ENCODE results near the gene ANKRD6. TPM values are rescaled to one million over a fixed set of nuclear protein-coding genes. Genes with fewer than 3 reads are reported as not detected.

Gene ANKRD6
- total RNA-seq, 2 experiments from 2014 or later, result 3.9 to 4.7 TPM

DNA sequence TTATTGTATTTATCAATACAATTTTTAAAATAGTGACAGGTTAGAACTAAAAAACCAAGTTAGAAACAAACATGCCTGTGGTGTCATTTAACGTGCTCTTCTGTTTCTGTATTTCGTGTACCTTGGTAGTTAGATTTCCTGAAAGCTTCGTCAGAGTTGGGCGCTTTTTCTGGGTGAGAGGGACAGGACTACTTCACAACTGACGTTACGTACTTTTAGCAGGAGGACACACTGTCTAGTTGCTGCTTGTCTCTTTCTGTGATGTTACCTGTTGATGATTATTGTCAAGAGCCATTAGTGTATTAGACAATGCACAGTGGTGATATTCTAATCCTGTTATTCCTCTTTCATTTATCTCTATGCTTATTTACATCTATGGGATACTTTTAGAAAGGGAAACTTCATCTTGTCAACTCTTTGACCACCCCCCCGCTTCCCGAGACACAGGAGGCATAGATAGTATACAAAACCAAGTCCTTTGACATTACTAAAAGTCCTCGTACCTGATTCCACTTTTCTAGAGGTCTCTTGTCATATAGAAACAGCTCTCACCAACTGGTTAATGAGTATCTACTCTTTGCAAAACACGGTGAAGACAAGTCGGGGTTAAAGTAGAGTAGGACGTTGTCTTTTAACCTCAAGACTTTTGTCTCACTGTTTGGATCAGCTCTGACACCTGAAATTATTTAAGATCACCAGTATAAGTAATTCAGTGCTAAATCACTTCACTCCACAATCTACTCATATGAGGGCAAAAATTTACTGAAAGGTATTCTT lies 109.3 kb downstream of the ANKRD6 start:
- ChIA-PET POLR2A (no interaction called here), CTCF (no interaction called here)

DNA sequence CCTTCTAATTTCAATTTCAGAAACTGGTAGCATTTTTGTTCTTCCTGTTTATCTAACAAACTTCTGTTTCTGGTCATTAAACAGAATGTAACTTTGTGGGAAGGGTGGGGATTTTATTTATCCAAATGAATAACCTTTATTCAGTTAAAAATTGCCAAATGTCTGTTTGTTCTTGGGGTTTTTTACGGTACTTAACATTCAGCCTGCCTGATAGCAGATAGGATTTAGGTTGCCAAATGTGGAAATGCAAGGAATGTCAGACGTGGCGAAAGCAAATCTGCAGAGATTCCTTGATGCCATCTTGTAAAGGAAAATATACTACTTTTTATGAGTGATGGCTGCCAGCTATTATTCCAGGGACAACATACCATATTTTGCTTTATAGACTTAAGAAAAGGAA lies 109.9 kb downstream of the ANKRD6 start:
- CTCF ChIA-PET, result no interaction called here
- POLR2A ChIA-PET, result no interaction called here

DNA sequence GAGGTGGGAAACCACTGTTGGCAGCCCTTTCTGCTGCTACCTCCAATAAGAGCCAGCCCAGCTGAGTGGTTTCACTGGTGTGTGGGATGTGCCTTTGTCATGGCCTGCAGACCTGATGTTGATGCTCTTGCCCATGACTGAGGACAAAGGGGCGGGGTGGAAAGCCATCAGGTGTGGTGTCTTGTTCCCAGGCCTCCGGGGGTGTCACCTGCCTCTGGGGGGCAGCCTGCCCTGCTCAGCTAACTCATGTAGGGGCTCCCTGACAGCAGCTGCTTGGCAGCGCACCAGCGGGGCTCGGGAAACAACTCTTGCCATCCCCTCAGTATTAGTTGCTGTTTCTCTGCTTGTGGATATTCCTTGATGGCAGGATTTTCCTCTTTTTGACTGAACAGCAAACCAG lies 114.3 kb downstream of the ANKRD6 start:
- CTCF ChIA-PET, result no interaction called here
- POLR2A ChIA-PET, result no interaction called here

DNA sequence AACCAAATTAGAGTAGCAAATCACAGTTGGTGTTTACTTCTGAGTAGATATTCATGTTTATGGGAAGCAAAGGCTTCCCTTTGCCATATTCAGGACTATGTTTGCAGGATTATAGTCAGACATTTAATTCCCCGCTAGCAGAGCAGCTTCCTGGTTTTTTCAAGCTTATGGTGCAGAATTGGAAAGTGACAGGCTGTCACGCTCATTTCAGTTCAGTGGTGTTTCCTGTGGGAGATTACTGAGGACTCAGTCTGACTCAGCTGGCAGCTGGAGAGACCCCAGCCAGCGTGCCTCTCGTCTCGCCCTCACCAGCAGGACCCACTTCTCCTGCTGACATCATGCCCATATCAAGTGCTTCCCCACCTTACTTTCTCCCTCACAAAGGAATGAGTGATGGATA lies 120.5 kb downstream of the ANKRD6 start:
- CTCF ChIA-PET, result no interaction called here
- POLR2A ChIA-PET, result no interaction called here

DNA sequence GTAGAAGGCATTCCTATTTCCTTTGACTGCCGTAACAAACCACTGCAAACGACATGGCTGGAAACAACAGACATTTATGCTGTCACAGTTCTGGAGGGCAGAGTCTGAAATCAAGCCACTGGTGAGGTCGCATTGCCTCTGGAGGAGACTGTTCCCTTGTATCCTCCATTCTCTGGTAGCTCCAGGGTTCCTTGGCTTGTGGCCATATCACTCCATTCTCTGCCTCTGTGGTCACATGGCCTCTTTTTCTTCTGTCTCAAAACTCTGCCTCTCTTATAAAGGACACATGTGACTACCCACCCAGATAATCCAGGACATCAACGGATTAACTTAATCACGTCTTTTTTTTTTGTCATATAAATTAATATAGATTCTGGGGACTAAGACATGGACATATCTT lies 121.2 kb downstream of the ANKRD6 start:
- ChIA-PET POLR2A (no interaction called here), CTCF (no interaction called here)

DNA sequence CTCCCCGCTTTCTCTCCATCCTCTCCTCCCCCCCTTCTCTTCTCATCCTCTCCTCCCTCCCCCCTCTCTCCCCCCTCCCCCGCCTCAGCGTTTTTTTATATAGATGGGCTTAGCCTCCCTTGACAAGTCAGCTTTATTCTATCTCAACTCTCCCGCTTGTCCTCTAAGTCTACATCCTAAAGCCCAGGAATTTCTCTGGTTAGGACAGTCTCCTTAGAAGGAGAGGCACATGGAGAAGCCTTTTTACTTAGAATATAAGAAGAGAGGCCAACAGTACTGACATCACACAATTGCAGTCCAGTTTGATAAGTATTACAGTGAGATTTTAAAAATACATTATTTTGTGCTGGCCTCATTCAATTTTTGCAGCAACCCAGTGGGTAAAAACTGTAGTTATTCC lies 122.1 kb downstream of the ANKRD6 start:
- CTCF ChIA-PET, result no interaction called here
- POLR2A ChIA-PET, result no interaction called here

DNA sequence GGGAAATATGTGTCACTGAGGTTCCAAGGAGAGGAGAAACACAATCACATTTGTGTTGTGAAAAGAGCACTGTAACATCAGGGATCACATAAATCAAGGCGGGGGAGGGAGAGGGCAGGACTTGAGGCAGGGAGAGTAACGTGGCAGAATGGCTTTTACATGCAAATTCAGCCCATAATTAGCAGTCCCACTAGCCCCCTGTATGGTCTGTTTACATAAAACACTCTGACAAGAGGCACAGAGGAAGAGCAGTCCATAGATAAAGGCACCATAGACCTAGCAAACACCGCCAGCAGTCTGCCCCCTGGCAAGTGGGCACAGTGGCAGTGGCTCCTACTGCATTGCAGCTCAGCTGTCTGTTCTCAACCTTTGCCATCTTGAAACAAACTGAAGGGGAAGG lies 122.9 kb downstream of the ANKRD6 start:
- ChIA-PET POLR2A (no interaction called here), CTCF (no interaction called here)

DNA sequence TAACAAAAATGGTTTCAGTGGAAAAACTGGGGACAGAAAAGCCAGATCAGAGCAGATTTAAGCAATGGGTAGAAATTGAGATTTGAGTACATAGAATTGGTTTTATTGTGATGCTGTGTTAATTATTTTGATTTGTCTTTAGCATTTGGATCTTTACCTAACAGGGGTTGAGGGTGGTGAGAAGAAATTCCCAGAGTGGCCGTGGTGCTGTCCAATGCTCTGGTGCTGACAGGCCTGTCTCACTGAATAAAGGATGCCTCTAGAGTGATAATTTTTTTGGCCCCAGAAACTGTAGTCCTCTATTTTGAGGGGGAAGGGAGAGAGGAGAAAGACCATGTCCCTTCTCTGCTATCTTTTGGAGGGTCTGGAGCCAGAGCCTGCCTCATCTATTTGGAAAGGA lies 126.5 kb downstream of the ANKRD6 start:
- POLR2A ChIA-PET, result interaction anchor here (0.6 kb wide), 1 partner anchor 44 kb away, joined by 3 read pairs; no protein-coding TSS in a partner anchor
- CTCF ChIA-PET, result no interaction called here

DNA sequence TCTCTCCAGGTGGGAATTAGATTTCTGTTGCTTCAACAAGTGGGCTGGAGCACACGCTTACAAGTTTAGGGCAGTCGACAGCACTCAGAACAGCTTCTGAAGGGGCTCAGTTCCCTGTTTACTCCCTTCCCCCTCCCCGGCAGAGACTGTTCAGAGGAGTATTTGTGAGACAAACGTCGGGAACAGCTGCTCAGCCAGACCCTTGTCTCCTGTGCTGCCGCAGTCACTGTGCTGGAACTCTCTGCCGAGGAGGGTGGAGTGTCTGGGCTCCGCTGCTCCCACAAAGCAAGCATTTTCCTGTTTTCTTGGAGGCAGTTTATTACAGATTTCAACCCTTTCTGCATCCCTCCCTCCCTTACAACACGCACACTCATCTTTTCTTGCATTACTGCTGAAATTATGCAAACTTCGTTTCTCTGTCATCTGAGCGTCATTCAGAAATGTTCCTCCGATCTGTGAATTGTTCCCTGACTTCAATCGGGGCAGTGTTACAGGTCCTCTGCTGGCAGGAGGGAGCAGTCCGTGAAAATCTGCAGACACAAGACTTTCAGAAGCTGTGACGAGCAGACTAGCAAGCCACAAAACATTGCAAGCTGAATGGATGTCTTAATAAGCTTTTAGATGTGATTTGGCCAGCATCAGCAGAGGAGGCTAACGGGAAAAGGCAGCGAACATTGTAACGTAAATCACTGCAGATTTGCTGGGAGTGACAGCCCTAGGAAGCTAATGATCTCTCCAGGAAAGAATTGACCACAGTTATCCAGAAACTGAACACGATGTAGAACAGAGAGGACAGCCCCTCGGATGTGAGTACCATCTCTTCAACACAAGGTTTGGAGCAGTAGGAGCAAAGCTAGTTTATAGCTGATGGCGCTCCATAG lies 129.4 kb downstream of the ANKRD6 start:
- POLR2A ChIA-PET, result no interaction called here
- CTCF ChIA-PET, result no interaction called here

DNA sequence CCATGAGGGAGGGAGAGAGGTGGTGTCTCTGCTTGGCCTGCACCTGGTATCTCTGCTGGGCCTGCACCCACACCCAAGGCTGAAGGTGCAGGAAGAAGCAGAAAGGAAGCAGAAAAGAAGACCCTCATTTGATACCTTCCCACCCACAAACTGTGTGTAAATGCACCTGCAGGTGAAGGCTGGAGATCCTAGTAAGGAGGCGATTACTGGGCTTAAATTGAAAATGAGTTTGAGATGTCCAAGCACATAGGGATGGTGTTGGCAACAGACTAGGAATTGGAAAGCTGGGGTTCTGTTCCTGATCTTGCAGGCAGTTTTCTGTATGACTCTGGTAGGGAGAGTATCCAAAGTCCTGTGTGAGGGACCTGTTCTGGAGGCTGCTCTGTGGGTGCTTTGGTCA lies 130.9 kb downstream of the ANKRD6 start:
- ChIA-PET POLR2A (no interaction called here), CTCF (no interaction called here)

DNA sequence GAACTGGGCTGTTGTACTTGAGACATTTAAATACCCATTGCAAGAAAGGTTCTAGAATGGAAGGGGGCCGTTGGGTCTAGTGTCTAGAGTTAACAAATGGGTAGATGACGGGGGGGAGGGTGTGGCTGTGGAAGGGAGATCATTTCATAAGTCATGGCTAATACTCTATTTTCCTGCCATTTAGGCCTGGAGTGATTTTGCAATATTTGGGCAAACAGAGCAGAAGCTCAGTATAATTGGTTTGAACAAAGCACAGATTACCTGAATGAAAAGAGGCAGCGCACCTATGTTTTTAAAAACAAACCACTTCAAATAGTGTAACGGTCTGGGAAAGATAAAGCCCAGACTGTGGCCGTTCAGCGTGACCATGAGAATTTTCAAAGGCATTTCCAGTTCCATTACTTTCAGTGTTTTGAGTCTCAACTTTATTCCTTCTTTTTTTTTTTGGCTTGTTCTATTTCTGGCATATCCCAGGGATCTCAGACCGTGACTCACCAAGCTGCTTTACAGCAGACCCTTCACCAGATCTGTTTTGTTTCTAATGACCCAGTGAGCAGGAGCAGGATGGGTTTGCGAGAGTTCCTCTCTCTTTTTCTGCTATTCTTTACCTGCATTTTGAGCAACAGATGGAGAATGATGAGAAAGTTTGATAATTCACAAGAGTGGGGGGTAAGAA lies 131.9 kb downstream of the ANKRD6 start:
- POLR2A ChIA-PET, result no interaction called here
- CTCF ChIA-PET, result no interaction called here

DNA sequence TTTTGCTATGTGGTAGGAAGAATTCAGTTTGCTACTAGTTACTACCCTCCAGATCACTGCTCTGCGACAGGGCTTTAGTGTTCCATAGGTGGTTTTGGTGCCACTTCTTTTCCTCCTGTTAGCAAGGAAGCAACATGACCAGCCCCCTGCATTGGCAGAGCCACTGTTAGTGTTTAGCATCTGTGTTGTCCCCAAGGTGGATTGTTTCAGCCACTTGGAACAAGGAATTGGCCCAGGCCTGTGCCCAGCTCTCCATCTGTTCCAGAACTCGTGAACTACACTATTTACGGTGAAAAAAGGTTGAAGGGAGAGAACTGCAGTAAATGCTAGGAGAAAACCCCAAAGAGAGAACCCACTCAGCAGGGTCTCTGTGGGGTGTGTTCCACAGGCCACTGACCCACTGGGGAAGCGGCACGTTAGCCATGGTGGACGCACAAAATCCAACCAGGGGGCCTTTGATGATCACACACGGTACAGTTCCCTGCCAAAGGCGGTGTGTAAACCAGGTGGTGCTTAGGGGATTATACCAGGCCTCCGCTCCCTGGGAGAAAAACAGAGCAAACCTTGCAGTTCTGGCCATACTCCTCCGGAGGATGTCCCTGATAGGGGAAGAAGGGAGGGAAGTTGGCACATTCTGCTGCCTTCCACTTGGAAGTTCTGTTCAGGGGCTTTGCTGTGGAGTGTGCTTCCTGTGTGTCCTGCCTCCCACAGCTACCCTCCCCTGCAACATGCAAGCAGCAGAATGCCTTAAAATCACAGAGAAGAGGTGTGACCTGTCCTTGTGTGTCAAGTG lies 133.3 kb downstream of the ANKRD6 start:
- ChIA-PET POLR2A (no interaction called here), CTCF (no interaction called here)

DNA sequence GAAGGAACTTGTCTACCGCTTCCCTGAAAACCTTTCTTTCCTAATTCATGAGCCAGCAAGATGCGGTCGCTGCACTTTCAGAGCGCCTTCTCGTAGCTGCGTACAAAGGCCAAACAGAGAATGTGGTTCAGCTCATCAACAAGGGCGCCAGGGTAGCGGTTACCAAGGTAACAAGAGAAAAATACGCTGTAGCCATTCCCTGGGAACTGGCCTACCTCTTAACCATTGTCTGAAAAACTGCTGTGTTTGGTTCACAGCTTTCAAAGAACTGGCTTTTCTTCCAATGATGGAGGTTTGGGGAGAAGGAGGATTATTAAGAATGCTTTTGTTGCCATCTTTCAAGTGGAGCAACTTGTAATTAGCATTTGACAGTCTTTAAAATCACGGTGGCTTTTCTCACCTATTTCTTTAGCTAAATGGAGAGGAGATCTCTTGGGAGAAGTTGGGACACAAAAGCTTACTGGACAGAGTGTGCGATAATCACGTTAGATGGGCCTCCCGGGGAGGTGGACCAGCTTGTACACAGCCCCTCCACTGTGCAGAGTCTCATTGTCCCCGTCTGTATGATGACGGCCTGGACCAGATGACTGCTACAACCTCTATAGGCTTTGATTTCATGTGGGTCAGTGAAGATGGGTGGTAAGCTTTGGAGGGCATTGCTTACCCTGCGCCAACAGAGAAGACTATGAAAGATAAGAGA lies 134.1 kb downstream of the ANKRD6 start:
- ChIA-PET POLR2A (no interaction called here), CTCF (no interaction called here)

DNA sequence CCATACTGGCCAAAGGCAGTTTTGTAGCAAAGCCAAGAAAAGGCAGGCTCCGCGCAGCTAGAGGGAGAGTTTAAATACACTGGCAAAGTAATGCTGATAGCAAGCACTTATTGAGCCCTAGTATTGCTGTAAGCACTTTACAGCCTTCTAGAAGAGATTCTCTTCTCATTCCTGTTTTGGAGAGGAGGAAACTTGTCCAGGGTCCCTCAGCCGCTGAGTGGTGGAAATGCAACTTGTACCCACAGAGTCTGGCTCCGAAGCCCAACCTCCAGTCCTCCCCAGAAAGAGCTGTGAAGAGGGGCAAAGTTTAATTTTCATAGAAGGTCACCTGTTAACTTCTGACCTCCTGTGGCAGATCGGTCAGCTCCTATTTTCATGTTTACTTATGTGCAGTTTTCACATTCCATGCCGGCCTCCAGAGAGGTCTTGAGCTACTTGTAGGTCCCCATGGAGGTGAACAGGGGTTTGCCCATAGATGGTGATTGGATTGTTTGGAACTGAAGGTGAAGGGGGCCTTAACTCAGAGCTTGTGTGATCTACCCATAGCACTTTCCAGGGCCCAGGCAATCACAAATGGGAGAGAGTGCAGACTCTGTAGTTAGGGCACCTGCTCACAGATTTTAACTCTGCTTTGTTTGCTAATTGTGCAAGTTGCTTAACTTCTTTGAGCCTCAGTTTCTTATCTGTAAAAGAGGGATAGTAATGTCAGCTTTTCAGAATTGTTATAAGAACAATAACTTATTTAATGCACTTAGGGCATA lies 134.9 kb downstream of the ANKRD6 start:
- CTCF ChIA-PET, result no interaction called here
- POLR2A ChIA-PET, result no interaction called here

DNA sequence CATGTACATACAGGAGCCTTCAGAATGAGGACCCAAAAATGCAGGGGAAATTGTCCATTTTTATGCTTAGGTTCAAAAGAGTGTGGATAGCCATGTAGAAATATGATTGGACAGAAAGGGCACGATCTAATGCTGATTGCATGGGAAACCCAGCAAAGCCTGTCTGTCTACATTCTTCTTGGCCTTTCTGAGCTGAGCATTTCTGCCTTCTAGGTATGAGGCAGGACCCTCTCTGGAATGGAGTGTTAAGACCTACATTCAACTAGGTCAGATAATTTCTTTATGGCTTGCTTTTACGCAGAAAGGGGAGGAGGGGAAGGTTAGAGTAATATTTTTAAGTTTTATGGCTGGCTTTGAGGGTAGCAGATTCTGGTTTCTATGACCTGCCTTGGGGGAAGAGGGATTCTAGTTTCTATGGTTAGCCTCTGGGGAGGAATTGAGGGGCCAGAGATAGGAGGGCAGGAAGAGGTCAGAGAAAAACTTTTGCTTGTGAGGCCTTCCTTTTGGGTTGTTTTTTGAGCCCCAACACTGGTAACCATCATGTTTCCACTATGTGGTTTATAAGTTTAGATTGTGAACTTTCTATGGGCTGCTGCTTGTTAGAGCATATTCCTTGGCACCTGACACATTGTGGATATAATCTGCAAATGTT lies 142.1 kb downstream of the ANKRD6 start:
- ChIA-PET POLR2A (no interaction called here), CTCF (interaction anchor here (0.6 kb wide), 1 partner anchor 199 kb away, joined by 3 read pairs; no protein-coding TSS in a partner anchor)

DNA sequence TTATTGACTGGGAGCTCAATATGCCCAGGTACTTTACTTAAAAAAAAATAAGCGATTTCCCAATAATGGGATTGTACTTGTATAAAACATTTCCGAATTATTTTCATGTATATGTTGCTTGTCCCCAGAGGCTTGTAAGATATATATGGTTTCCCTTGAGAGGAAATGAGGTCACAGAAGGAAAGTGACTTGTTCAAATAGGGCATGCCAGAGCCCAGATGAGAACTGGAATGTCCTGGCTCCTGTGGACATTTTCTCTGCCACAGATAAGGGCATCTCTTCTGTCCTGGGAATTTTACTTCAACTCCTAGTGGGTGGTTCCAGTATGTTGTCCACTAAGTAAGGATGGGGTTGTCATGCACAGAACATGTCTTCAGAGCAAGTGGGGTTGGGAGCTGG lies 142.6 kb downstream of the ANKRD6 start:
- POLR2A ChIA-PET, result no interaction called here
- CTCF ChIA-PET, result no interaction called here

DNA sequence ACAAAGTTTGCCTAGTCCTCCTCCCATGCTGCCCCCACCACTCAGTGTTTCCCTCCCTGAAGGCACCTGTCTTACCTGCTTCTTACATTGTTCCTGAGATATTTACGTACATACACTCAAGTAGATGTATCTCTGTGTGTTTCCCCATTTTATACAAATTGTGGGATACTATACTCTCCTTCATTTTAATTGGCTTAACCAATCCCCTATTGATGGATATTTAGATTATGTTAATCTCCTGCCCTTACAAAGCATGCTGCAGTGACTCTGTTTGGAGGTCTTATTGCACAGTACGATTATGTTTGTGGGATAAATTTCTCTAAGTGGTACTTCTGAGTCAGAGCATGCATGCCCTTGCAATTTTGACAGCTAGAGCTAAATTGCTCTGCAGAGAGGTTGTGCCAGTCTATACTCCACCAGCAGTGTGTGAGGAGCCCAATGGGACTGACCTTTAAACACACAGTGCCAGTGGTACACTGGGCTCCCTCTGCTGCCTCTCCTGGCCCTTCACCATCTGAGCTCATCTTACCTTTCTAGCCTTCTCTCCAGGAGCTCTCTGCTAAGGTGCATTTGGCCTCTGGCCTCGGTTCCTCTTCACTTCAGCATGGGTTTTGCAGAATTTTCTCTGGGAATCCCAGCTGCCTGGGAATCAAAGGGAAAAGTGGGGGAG lies 148.2 kb downstream of the ANKRD6 start:
- ChIA-PET CTCF (no interaction called here), POLR2A (no interaction called here)

DNA sequence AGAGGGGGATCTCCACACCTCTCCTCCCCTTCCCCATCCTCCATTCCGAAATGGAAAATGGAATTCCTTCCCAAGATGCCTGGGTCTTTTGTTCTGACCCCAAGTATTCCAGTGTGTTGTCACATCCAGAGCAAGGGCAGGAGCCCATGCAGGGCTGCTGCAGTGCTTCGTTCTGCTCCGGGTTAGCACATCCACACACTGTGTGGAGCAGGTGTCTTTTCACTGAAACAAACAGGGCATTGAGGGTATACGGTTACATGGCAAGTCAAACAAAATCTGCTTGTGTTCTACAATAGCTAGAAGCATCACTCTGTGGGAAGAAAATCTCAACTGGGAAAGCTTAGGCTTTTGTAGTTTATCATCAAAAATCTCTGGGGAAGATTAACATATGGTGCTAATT lies 148.7 kb downstream of the ANKRD6 start:
- ChIA-PET CTCF (no interaction called here), POLR2A (no interaction called here)

All from activated CD8-positive, alpha-beta memory T cell treated with anti-CD3 and anti-CD28 coated beads for 36 hours (primary cell).